GM21529 (cell line): ENCODE data around the gene ATP9A.
"Not testable (repeated sequence)": the region's sequence is repeated elsewhere in the genome, so short reads cannot be mapped to it uniquely, and the experiment has no call there.

Experiments used
- ATAC-seq: cut with Tn5 transposase; IDR thresholded peaks from one replicate; pipeline ENCODE4 v1.9.1; 2021; ENCODE audit not compliant: unreplicated experiment

The ATP9A gene

DNA sequence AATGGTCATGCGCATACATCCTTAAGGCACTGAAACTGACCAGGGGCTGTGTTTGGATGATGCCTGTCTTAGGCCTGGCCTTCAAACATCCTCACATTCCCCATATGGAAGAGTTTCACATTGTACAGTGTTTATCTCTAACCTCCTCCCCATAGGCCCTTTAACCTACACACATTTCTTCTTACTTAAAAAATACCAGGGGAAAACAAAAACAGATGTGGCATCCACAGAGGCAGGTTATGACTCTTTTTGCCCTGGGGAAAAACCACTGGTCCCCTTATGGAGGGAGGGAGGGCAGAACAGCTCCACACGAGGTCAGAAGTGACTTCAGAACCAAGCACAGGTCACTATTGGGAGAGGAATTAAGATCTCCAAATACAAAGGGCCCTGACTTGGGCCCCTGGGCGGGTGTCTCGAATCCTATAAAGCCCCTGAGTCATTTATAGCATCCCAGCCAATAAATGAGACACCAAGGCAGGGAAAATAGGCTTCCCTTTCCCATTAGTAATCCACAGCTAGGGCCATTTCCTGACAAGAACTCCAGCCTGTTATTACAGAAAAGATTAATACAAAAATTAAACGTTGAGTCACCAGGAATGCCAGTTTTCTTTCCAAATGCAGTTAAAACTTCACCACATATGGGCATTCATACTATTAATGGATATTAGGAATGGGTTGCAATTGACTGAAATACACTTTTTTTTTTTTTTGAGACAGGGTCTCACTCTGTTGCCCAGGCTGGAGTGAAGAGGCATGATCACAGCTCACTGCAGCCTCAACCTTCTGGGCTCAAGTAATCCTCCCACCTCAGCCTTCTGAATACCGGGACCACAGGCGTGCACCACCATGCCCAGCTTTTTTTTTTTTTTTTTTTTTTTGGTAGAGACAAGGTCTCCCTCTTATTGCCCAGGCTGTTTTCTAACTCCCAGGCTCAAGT is 107.2 kb downstream of the ATP9A start:
- ATAC-seq: no peak

GRCh38 chr20:51659491-51660050 is 108.6 kb downstream of the ATP9A start:
- no peak for ATAC-seq

DNA sequence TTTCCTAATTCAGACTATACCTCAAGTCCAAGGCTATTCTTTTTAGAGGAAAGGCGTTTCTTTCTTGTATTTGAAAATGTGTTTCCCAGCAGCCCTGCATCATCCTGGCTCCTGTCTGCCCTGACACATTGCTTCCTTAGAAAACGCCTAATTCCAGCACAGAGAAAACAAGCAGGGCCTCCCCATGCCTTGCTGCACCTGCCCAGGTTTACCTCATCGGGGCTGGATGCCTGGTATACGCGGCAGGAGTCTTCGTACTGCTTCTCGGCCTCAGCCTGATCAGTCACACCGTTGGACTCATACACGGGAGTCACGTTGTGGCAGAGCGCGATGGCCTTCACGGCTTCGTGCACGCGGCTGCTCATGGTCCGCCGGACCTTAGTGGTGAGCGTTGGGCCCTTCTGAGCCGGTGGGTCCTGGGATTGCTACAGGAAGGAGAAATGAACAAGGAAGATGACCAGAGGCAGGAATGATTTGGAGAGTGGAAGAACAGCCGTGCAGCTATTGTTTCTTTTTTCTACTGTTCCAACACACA is 111.4 kb downstream of the ATP9A start:
- no peak for ATAC-seq

- not testable (repeated sequence) for ATAC-seq
Measured at GRCh38 chr20:51656089-51656488, 112.1 kb downstream of the ATP9A start.

DNA sequence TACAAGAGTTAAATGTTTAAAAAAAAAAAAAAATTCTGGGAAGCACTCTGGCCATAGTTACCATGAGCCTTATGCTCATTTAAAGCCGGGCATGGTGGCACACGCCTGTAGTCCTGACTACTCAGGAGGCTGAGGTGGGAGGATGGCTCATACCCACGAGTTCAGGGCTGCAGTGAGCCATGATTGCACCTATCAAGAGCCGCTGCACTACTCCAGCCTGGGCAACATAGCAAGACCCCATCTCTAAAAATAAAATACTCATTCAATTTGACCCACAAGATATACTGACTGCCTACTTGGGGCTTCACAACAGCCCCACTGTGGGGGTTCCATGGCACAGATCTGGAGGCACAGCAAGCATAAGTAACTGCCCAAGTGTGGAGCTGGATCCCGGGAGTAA is 113.7 kb downstream of the ATP9A start:
- no peak for ATAC-seq

DNA sequence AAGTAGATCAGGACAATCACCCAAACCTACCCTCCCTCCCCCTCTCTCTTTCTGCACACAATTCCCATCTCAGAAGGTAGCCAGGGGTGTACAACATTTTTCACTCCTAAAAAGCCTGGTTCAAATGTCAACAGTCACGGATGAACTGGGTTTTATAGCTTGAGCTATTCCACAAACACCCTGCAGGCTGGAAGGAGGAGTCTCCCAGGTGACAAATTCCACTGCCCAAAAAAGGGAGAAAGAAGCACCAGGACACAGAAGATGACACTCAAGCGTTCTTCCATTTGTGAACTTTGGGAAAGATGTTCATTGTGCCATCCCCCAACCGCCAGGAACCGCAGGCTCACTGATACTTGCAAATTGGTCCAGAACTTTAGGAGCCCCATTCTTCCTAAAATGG is 114.1 kb downstream of the ATP9A start:
- ATAC-seq: no peak

DNA sequence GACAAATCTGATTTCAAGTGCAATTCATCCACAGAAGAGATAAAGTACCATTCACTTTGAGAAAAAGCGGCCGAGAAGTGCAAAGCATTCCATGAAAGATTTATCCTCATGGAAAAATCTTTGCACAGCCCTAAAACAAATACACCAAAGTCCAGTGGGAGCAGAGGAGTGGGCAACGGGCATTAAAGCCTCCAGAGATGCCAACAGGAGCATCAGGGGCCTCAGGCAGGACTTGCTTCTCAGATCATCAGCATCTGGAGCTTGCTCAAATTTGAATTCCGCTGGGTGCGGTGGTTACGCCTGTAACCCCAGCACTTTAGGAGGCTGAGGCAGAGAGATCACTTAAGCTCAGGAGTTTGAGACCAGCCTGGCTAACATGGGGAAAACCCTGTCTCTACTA is 115.0 kb downstream of the ATP9A start:
- ATAC-seq: no peak

DNA sequence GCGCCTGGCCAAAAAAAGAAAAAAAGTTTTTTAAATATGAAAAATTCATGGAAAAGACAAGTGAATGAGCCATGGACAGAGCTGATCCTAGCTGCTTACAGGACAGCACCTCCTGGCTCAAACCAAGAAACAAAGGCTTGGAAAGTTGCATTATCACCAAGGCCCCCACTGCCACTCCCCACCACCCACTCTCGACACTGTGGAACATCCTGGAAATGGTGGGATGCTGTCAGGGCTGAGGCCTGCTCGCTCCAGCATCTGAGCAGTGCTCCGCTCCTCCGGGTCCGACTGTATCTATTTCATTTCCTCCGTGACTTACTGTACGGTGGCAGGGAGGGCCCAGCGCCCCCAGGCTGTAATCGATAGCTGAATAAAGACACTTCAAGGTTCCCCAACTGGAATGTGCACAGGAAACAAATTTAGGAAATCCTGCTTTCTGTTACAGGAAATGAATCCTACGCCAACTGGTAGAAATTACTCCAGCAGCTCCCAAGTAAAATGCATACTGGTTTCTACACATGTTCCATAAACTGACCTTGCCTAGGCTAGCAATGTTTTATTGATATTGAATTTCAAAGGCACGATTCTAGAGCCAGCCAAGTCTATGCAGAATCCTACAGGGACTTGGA is 116.2 kb downstream of the ATP9A start:
- ATAC-seq: no peak

DNA sequence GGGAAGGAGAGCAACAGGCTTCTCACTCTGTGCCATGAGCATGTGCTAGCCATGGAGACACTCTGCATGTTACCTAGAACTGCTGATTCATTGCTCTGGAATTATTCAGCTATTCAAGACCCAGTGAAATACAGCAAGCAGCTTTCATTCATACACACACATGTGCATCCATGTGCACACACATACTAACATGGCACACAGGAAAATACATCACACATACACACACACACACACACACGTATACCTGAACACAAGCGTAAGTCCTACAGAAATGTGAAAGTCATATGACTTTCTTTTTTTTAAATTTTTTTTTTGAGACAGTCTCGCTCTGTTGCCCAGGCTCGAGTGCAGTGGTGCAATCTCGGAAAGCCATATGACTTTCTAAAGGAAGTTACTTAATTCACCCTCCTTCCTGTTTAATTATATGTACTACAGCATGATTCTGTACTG is 117.5 kb downstream of the ATP9A start:
- ATAC-seq: no peak

GRCh38 chr20:51648571-51648947 is 119.6 kb downstream of the ATP9A start:
- ATAC-seq: no peak

DNA sequence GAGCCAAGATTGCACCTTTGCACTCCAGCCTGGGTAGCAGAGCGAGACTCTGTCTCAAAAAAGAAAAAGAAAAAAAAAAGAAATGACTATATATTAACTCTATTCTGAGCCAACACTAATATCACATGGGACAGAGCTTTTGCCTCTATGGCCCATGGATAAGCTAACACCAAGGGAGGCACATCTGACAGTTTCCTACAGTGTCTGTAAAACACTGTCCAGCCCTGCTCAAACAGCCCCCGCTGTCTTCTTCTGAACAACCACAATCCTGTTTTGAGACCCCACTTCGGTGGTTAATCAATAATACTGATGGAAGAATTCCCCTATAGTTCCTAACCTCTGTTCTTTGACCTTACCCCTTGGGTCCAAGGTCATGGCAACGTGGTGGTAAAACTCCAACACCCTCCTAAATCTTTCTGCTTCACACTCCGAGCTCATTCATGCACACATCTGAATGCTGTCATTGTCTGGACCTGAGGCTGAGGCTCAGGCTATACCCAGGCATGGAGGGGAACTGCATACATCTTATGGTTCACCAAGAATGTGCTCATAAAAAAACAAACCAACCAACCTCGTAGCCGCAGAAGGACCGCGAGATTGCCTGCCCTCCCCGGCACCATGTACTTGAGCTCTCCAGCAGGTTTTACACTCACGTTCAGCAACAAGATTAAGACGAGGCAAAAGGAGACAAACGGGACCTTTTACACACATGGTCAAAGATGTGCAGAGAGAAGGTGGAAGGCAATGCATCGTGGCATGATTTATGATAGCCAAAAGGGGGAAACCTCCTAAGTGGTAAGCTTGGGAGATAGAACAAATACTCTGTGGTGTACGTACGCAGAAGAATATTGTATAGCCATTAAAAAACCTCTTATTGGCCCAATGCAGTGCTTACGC is 120.3 kb downstream of the ATP9A start:
- ATAC-seq: no peak

DNA sequence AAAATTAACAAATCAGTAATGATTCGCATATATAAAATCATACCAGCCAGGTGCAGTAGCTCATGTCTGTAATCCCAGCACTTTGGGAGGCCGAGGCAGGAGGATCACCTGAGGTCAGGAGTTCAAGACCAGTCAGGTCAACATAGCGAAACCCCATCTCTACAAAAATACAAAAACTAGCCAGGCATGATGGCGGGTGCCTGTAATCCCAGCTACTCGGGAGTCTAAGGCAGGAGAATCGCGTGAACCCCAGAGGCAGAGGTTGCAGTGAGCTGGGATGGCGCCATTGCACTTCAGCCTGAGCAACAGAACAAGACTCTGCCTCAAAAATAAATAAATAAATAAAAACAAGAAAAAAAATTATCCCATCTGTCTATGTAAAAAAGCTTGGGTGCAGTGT is 124.4 kb downstream of the ATP9A start:
- not testable (repeated sequence) for ATAC-seq

- no peak for ATAC-seq
Measured at GRCh38 chr20:51643390-51643789, 124.8 kb downstream of the ATP9A start.

DNA sequence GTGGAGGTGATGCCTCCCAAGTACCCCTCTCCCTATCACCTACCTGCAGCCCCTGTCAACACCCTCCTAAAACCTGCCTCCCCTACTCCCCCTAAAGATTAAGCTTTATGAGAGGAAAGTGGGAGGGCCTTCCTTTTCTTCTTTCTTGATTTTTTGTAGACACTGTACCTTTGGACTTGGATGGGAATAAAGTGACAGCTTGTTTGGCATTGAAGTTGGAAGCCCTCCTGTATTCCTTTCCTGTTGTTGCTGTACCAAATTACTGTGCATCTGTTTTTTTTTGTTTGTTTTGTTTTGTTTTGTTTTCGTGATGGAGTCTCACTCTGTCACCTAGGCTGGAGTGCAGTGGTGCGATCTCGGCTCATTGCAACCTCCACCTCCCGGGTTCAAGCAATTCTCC is 126.3 kb downstream of the ATP9A start:
- ATAC-seq: no peak

- ATAC-seq: no peak
Measured at GRCh38 chr20:51640743-51641142, 127.4 kb downstream of the ATP9A start.

DNA sequence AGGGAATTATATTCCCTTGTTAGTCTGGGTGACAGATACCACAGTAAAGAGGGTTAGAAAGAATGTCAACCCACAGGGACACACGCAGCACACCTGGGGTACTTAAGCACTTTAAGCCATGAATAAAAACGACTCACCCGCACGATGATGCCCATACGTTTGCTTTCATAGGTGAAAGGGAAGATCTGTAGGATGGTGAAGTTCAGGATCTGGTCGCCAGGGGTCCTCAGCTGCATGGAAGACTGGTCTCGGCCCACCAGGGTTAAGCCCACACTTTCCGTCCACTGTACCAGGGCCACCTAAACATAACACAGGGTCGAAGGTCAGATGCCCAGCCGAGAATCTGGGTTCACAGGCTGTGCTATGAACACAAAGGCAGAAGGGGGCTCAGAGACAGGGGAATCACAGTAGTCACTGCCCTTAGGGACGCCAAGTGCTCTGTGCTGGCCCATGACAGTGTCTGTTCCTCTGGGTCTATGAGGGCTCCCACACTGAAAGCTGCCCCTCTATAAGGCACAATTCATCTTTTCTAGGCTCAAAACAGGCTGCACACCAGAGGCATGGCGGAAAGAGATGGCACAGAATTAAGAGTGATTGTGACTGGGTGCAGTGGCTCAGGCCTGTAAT is 128.9 kb downstream of the ATP9A start:
- no peak for ATAC-seq

- no peak for ATAC-seq
Measured at GRCh38 chr20:51637241-51637640, 130.9 kb downstream of the ATP9A start.

GRCh38 chr20:51636123-51636522 is 132.1 kb downstream of the ATP9A start:
- no peak for ATAC-seq

DNA sequence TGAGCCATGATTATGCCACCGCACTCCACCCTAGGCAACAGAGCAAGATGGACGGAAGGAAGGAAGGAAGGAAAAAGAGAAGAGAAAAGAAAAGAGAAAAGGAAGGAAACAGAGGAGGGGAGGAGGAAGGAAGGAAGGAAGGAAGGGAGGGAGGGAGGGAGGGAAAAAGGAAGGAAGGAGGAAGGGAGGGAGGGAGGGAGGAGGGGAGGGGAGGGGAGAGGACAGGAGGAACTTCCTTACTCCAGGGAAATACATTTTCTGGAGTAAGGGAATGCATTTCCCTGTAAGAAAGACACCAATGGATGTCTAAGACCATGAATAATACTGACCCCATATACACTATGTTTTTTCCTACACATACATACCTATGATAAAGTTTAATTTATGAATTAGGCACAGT is 132.5 kb downstream of the ATP9A start:
- ATAC-seq: no peak

DNA sequence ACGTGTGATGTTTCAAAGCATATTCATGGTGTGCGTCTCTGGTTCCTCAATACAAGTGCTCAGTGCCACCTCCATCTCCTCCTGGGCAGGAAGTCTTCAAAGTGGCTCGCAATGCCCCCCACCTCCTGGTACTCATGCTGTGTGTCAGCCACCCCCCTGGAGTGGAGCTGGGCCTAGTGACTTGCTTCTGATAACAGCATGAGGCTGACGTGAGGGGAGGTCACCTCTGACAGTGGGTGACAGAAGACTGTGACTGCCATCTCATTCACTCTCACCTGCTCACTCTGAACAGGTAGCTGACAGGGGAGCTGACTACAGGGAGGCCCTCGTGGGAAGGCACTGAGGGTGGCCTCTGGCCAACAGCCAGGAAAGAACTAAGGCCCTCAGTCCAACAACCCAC is 133.3 kb downstream of the ATP9A start:
- ATAC-seq: no peak
